OCI-LY1 (cell line): Measurements from ENCODE around the gene MRPS18C.

ENCODE experiments used
- EZH2 ChIP-seq: fragments of 200-600 bp; sonication (generic), shearing (Covaris generic); IDR thresholded peaks from 2 replicates; pipeline ENCODE4 v1.8.0; 2017; ENCODE audit warnings: borderline replicate concordance, mixed run types, mild to moderate bottlenecking, antibody characterized with exemption, low read length, moderate library complexity, mixed read lengths
- TF ChIP-seq, protein P1 (sequence below): fragments of 200-600 bp; sonication (generic), shearing (Covaris generic); IDR thresholded peaks from 2 replicates; pipeline ENCODE4 v1.5.1; 2017; ENCODE audit warnings: mild to moderate bottlenecking, antibody characterized with exemption, low read length, moderate library complexity, mixed read lengths

DNA sequence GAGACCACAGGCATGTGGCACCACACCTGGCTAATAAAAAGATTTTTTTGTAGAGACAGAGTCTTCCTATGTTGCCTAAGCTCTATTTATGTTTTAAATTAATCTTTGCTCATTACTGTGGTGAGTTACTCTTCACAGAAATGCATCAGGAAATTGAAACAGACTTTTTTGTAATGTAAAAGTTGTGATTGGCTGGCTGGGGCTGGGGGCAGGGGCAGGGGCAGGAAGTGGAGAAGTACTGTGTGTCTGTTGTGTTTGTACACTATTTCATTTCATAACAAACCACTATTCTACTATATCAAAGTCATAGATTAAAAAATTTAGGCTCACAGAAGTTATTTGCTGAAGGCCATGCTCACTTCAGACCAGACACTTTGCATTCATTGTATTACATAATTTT, 48.1 kb downstream of the MRPS18C start:
- TF ChIP-seq, protein P1, sequence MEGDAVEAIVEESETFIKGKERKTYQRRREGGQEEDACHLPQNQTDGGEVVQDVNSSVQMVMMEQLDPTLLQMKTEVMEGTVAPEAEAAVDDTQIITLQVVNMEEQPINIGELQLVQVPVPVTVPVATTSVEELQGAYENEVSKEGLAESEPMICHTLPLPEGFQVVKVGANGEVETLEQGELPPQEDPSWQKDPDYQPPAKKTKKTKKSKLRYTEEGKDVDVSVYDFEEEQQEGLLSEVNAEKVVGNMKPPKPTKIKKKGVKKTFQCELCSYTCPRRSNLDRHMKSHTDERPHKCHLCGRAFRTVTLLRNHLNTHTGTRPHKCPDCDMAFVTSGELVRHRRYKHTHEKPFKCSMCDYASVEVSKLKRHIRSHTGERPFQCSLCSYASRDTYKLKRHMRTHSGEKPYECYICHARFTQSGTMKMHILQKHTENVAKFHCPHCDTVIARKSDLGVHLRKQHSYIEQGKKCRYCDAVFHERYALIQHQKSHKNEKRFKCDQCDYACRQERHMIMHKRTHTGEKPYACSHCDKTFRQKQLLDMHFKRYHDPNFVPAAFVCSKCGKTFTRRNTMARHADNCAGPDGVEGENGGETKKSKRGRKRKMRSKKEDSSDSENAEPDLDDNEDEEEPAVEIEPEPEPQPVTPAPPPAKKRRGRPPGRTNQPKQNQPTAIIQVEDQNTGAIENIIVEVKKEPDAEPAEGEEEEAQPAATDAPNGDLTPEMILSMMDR, result no peak
- TF ChIP-seq EZH2, result no peak
